Fibroblast of lung (primary cell): ENCODE results near the gene COL16A1. TPM values are rescaled to one million over a fixed set of nuclear protein-coding genes. Genes with fewer than 3 reads are reported as not detected.

Experiments used
- DNase-seq, 2 donors: peaks; one replicate each; pipeline versions ENCODE4 v3.0.0 to v3.0.0-alpha.2; 2010; ENCODE audit warnings: low read depth in 2 of 2
- H2AFZ ChIP-seq: 2 replicates; pipeline ENCODE4 v1.5.1; 2012; ENCODE audit warnings: low read length, control low read depth, inconsistent platforms
- H3K27ac ChIP-seq: 2 replicates; pipeline ENCODE4 v1.5.1; 2011; ENCODE audit warnings: low read length, control low read depth; ENCODE audit not compliant: insufficient read depth
- H3K27me3 ChIP-seq: 2 replicates; pipeline ENCODE4 v1.5.1; 2011; ENCODE audit warnings: mild to moderate bottlenecking, low read length; ENCODE audit not compliant: control insufficient read depth, insufficient read depth
- H3K36me3 ChIP-seq: 2 replicates; pipeline ENCODE4 v1.5.1; 2011; ENCODE audit warnings: low read length; ENCODE audit not compliant: control insufficient read depth, insufficient read depth
- H3K4me1 ChIP-seq: 2 replicates; pipeline ENCODE4 v1.5.1; 2011; ENCODE audit warnings: low read length; ENCODE audit not compliant: control insufficient read depth, insufficient read depth; ENCODE audit errors: extremely low read depth
- H3K4me2 ChIP-seq: 2 replicates; pipeline ENCODE4 v1.5.1; 2011; ENCODE audit warnings: low read length, control low read depth; ENCODE audit not compliant: insufficient read depth; ENCODE audit errors: extremely low read depth
- H3K4me3 ChIP-seq, 4 experiments: fragments of 200-600 bp in 1 of 4; sonication (generic) in 1 of 4; replicated peaks in 1 of 4; 2 replicates each; pipeline ENCODE4 v1.5.1; 2011 to 2016; ENCODE audit warnings: low read length in 4 of 4, low read depth in 3 of 4, mild to moderate bottlenecking in 3 of 4, control low read depth in 2 of 4, inconsistent platforms in 1 of 4, mixed read lengths in 1 of 4; ENCODE audit not compliant: insufficient read depth in 1 of 4; ENCODE audit errors: control extremely low read depth in 1 of 4
- H3K79me2 ChIP-seq: 2 replicates; pipeline ENCODE4 v1.5.1; 2012; ENCODE audit warnings: mild to moderate bottlenecking, low read length, inconsistent platforms; ENCODE audit not compliant: control insufficient read depth, insufficient read depth
- H3K9ac ChIP-seq: 2 replicates; pipeline ENCODE4 v1.5.1; 2011; ENCODE audit warnings: mild to moderate bottlenecking, low read length, control low read depth; ENCODE audit not compliant: insufficient read depth
- H3K9me3 ChIP-seq: 2 replicates; pipeline ENCODE4 v1.5.1; 2012; ENCODE audit warnings: low read depth, low read length; ENCODE audit not compliant: control insufficient read depth, insufficient read depth
- H4K20me1 ChIP-seq: 2 replicates; pipeline ENCODE4 v1.5.1; 2011; ENCODE audit warnings: low read length; ENCODE audit not compliant: control insufficient read depth, insufficient read depth; ENCODE audit errors: extremely low read depth
- EZH2 ChIP-seq: IDR thresholded peaks from 2 replicates; pipeline ENCODE4 v1.5.1; 2012; ENCODE audit warnings: low read length, control low read depth, mild to moderate bottlenecking; ENCODE audit errors: missing control alignments
- polyA plus RNA-seq, 2 donors: library from polyadenylated mRNA; depleted of rRNA in 1 of 2; stranded (reverse) in 1 of 2; unstranded in 1 of 2; fragments of >200 nt; gene quantifications; 2 replicates each; pipeline ENCODE4 v1.2.1, GENCODE V29; 2011 to 2012; ENCODE audit warnings: missing spikeins in 1 of 2
- total RNA-seq: library from RNA; depleted of rRNA; stranded (reverse); fragments of >200 nt; gene quantifications from 2 replicates; pipeline ENCODE4 v1.2.1, GENCODE V29; 2014
- TF ChIP-seq, protein P1 (sequence below), 2 donors: IDR thresholded peaks in 1 of 2; conservative IDR thresholded peaks in 1 of 2; 1 replicate in 1 of 2; 2 replicates in 1 of 2; pipeline ENCODE4 v1.5.1; 2011 to 2012; ENCODE audit warnings: low read length in 2 of 2, control low read depth in 1 of 2, inconsistent platforms in 1 of 2, low read depth in 1 of 2, mild to moderate bottlenecking in 1 of 2

Gene COL16A1
- total and polyA plus RNA-seq, 2 donors (not counting 1 experiment from before 2014, with no cell fraction given) = 20.9 to 80.3 TPM

DNA sequence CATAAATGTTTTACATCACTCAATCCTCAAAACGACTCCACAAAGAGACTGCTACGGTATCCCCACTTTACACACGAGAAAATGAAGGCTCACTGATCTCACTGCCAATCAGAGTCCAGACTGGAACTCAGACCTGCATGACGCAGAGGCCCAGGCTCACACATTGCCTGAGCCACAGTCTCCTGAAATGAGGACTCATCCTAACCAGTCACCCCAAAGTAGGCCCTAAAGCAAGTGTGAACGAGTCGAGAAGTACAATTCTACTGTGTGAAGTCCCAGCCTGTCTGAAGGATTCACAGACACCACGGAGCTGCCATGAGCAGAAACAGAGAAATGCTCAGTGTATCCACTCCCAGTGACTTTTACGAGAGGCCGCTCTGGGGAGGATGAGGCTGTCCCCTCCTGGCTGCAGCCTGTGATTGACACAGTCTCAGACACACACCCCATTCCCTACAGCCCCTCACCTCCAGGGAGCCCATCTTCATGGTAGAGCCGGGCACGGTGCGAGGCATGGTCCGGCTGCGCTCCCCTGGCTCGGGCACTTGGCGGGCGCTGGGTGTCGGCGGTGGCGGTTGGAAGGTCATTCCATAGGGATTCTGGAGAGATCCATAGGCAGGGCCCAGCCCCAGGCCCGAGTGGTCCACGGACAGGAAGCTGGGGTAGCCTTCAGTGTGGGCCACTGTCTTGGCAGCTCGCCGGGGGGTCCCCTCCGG is 26.7 kb upstream of the COL16A1 start:
- no peak overlapping the region for H3K4me2 ChIP-seq
- H4K20me1 ChIP-seq = no peaks in the 10 kb centered on the region
- no peaks in the 10 kb centered on the region for H3K79me2 ChIP-seq
- no peak overlapping the region for H3K9ac ChIP-seq
- H3K27me3 ChIP-seq = no peaks in the 10 kb centered on the region
- no peak overlapping the region for H3K4me3 ChIP-seq
- H3K27ac ChIP-seq = no peak overlapping the region
- no peak overlapping the region for H2AFZ ChIP-seq
- H3K4me1 ChIP-seq = no peaks in the 10 kb centered on the region
- H3K36me3 ChIP-seq = no peaks in the 10 kb centered on the region
- H3K9me3 ChIP-seq = no peaks in the 10 kb centered on the region
- DNase-seq = no peak
- TF ChIP-seq EZH2 = no peak
- TF ChIP-seq, protein P1, sequence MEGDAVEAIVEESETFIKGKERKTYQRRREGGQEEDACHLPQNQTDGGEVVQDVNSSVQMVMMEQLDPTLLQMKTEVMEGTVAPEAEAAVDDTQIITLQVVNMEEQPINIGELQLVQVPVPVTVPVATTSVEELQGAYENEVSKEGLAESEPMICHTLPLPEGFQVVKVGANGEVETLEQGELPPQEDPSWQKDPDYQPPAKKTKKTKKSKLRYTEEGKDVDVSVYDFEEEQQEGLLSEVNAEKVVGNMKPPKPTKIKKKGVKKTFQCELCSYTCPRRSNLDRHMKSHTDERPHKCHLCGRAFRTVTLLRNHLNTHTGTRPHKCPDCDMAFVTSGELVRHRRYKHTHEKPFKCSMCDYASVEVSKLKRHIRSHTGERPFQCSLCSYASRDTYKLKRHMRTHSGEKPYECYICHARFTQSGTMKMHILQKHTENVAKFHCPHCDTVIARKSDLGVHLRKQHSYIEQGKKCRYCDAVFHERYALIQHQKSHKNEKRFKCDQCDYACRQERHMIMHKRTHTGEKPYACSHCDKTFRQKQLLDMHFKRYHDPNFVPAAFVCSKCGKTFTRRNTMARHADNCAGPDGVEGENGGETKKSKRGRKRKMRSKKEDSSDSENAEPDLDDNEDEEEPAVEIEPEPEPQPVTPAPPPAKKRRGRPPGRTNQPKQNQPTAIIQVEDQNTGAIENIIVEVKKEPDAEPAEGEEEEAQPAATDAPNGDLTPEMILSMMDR (conservative IDR thresholded peaks at IDR 0.05 in 1 of 2, IDR thresholded peaks at IDR 0.05 in 1 of 2; ENCODE audit: low read depth in 1 of 2, low read length in 2 of 2) = no peak

DNA sequence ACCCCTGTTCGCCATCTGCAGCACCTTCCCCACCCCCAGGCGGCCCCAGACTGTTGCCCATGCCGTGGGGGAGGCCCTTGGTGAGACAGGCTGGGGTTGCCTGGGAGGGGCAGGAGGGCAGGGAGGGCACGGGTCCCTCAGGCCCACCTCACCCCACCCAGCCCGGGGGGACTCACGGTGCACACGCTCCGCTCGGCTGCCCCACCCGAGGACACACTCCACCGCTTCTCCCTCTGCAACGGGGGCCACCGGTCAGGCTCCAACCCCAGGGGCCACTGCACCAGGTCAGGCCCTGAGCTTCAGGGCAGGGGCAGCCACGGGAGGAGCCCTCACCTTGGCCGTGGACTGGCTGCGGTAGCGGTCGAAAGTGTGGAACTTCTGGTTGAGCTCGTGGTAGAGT is 24.0 kb upstream of the COL16A1 start:
- H3K9me3 ChIP-seq = no peaks in the 10 kb centered on the region
- H3K79me2 ChIP-seq = no peaks in the 10 kb centered on the region

DNA sequence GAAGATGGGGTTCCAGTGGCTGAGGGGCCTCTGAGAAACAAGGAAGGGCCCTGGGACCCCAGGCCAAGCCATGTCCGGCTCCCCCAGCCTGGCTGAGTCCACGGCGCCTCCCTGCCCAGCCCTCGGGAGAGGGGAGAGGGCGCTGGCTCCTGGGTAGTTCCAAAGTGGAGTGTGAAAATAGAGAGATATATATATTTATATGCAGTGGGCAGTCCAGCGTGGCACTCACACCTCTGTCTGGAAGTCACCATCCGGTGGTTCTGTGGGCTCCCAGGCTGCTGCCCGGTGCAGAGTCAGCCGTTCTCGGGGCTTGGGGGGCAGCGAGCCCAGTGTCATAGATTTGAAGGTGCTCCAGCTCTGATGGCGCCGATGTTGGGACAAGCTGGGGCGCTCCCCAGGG is 23.4 kb upstream of the COL16A1 start:
- no peak overlapping the region for H2AFZ ChIP-seq
- H4K20me1 ChIP-seq = no peaks in the 10 kb centered on the region
- no peak overlapping the region for H3K9ac ChIP-seq
- TF ChIP-seq, protein P1 (conservative IDR thresholded peaks at IDR 0.05 in 1 of 2, IDR thresholded peaks at IDR 0.05 in 1 of 2; ENCODE audit: low read depth in 1 of 2, low read length in 2 of 2) = no peak
- H3K4me1 ChIP-seq = no peaks in the 10 kb centered on the region
- H3K79me2 ChIP-seq = no peaks in the 10 kb centered on the region
- H3K4me3 ChIP-seq = no peak overlapping the region
- no peaks in the 10 kb centered on the region for H3K27me3 ChIP-seq
- no peak overlapping the region for H3K27ac ChIP-seq
- no peak for DNase-seq
- no peaks in the 10 kb centered on the region for H3K36me3 ChIP-seq
- no peak overlapping the region for H3K4me2 ChIP-seq
- no peaks in the 10 kb centered on the region for H3K9me3 ChIP-seq

More for the DNA sequence above, 24.0 kb upstream of the COL16A1 start:
- Histone ChIP-seq H2AFZ (no peak overlapping the region), H3K4me2 (no peak overlapping the region), H3K4me1 (no peaks in the 10 kb centered on the region), H3K27me3 (no peaks in the 10 kb centered on the region), H3K9ac (no peak overlapping the region), H4K20me1 (no peaks in the 10 kb centered on the region), H3K27ac (no peak overlapping the region), H3K4me3 (no peak overlapping the region), H3K36me3 (no peaks in the 10 kb centered on the region)
- DNase-seq = no peak
- TF ChIP-seq, protein P1 (conservative IDR thresholded peaks at IDR 0.05 in 1 of 2, IDR thresholded peaks at IDR 0.05 in 1 of 2; ENCODE audit: low read depth in 1 of 2, low read length in 2 of 2) = no peak
- no peak for TF ChIP-seq EZH2
